HG03565 (cell line): Measurements from ENCODE around the gene PMPCB.
"Not testable (repeated sequence)": the region's sequence is repeated elsewhere in the genome, so short reads cannot be mapped to it uniquely, and the experiment has no call there.

Experiments used
- ATAC-seq: cut with Tn5 transposase; IDR thresholded peaks from one replicate; pipeline ENCODE4 v1.9.1; 2021; ENCODE audit warnings: mild to moderate bottlenecking, moderate library complexity; ENCODE audit not compliant: unreplicated experiment

Gene PMPCB, protein sequence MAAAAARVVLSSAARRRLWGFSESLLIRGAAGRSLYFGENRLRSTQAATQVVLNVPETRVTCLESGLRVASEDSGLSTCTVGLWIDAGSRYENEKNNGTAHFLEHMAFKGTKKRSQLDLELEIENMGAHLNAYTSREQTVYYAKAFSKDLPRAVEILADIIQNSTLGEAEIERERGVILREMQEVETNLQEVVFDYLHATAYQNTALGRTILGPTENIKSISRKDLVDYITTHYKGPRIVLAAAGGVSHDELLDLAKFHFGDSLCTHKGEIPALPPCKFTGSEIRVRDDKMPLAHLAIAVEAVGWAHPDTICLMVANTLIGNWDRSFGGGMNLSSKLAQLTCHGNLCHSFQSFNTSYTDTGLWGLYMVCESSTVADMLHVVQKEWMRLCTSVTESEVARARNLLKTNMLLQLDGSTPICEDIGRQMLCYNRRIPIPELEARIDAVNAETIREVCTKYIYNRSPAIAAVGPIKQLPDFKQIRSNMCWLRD

DNA sequence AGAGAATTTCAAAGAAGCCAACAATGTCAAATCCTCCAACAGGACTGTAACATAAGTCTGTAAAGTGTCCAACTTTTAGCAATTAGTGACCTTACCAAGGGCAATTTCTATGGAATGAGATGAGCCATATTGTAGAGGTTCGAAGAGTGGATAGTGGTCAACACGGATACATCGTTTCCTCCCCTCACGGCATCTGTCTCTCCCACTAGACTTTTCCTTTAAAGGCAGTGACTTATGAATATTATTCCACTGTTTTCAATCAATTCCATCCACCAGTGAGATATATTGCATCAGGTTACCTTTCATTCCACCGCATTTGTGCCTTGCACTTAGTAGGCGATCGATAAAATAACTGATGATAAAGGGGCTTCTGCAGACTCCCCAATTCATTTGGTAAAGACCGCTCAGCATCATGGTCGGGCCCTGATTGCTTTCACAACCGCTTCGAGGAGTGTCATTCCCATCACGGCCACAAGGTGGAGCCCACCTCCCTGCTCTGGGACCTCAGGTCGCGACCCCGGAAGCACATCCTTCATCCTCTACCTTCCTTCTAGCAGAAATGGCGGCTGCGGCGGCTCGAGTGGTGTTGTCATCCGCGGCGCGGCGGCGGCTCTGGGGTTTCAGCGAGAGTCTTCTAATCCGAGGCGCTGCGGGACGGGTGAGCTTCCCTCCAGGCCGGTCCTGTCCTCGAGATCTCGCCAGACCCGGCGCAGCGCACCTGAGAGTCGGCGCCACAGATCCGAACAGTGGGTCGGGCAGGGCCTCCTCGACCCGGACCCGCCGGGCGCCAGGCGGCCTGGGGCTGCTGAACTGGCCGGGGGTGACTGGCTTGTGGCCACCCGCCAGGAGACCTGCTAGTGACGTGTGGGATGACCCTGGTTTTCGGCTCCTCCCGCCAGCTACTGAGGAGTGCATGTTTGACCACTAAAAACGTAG is at the start of gene PMPCB:
Gene PMPCB, plus strand, starts transcription at position 535 of the 936 bp plus-strand sequence. Its CDS starts 25 bp downstream, at position 560.
- peak; percentile 89 for ATAC-seq

DNA sequence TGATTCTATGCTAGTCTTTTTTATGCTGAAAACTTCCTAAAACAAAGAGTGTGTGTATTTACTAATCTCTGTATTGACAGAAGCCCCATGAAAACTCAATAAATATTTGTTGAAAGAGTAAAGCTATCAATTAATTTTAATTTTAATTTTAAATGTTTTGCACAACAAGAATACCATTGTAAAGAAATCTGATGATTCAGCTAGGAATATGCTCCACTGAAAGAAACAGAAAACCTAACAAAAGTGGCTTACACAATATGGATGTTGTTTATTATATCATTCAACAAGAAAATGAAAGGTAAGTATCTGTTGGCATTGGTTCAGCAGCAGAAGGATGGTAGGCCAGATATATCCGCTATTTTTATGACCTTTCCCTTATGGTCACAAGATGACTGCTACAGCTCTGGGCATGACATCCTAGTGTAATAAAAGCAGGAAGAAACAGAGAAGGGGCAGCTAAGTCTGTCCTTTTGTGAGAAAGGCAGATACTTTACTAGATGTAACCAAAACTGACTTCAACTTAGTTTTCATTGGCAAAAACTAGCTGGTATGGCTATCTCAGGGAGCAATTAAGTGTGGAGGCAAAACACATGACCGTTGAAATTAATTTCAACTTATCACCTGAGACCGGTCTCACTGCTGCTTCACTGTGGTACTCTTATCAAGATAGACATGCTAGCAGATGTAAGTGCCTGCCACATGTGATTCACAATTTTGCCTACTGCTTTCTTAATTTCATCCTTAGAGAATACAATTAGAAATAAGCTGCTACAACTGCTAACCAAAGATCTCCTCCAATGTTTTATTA is 43.3 kb upstream of the PMPCB start:
- ATAC-seq = not testable (repeated sequence)

DNA sequence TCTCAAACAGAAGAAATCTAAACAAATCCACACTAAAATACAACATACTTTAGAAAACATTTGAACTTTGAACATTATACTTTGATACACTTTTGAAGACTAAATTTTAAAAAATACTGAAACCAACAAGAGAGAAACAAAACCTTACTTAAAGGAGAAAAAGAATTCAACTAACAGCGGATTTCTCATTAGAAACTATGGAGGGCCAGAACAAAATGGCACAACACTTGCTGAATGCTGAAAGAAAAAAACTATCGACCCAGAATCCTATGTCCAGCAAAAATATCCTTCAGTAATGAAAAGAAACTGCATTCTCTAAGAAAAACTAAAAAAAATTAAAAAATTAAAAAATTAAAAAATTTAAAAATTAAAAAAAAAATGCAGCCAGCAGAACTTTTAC is 33.2 kb upstream of the PMPCB start:
- not testable (repeated sequence) for ATAC-seq

DNA sequence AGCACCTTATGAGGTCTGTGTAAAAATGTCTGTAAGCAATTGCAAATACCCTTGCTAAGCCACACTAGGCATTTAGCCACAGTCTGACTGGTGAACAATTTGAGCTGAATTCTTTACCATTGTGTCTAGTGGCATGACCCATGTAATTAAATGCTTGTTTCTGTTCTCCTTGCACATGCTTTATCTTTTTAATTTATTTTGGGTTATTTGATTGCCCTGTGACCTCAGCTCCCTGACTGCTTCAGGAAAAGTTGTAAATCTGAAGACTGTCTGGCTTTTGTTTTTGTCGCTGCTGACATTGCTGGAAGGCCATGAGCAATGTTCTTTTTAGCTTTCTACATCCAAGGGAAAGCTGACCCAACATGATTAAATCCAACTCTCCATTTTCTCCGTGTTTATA is 31.0 kb upstream of the PMPCB start:
- not testable (repeated sequence) for ATAC-seq

DNA sequence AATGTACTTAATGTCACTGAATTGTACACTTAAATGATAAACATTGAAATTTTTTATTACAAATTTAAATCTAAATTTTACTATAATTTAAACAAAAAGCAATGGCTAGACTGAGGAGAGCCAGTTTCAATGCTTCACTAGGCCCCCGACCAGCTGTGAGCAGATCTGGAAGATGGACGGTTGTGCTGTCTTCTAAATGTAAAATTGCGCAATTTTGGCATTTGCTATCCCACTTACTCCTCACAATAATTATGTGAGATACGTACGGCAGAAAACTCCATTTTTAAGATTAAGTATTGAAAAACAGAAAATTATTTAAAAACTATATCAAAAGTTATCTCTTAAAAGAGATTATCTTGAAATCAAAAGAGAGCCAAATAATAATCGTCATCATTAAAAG is 23.9 kb upstream of the PMPCB start:
- not testable (repeated sequence) for ATAC-seq

DNA sequence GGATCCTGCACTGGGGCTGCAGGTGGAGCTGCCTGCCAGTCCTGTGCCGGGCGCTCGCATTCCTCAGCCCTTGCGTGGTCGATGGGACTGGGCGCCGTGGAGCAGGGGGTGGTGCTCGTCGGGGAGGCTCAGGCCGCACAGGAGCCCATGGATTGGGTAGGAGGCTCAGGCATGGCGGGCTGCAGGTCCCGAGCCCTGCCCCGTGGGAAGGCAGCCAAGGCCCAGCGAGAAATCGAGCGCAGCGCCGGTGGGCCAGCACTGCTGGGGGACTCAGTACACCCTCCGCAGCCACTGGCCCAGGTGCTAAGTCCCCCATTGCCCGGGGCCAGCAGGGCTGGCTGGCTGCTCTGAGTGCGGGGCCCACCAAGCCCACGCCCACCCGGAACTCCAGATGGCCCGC is 22.4 kb upstream of the PMPCB start:
- not testable (repeated sequence) for ATAC-seq

DNA sequence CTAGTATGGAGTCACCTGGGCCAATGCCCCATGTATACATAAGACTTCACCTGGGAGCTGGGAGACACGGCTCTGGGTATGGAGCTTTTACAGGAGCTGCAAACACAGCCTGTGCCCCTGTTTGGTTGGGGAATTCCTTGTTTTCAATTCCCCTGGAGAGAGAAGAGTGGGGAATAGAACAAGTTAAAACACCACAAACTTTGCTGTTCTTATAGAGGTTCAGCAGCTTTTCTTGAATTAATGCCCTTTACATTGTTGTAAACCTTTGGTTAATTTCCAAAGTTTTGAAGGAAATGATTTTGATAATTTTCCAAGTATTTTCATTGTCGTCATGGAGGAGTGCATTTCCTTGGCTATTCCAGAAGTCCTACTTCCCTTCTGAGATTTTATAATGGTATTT is 19.0 kb upstream of the PMPCB start:
- ATAC-seq = not testable (repeated sequence)

DNA sequence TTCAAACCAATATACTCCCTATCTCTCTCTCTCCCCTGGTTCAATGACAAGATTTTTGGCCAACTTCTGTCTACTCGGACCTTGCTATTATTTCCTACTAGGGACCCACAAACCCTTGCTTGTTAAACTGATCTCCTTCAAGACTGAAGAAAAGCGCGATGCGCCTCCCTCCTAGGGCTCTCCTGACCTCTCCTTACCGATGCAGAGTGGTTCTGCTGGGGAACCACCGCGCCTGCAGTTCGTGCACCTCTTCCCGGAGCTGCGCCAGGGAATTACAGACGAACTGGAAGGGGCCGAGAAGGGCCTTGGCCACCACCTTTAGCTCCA is 17.6 kb upstream of the PMPCB start:
- ATAC-seq = peak; percentile 26

DNA sequence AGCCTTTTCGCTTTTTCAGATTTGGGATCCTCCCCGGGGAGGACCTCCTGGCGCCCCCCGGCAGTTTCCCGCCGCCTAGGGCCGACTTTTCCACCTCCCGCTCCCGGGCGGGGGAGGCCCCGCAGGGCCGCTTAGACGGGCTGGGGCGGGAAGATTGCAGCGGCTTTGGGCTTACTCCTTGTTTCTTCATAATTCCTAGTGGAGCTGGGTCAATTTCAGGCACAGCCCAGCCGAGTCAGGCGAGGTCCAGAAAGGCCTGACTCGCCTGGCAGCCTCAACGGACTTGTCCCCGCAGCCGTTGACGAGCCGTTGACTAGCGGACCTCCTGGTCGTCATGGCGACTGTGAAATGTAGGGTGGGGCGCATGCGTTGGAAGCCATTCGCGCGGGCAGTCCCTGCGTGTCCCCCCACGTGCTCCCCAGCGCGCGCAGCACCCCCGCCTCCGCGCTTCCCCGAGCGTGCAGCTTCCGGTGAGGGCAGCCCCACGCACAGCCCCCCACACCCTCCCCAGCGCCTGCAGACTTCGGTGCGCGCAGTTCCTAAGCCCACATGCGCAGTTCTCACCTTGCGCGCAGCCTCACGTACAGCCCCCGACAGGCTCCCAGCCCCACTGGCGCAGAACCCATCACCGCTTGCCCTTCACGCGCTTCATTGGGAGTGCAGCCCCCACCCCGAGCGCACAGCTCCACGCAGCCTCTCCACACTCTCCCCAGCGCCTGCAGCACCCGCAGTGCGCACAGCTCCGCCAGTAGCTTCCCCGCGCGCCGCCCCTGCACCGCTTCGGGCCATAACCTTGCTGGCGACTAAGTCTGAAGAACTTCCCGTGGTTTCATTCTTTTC is 17.1 kb upstream of the PMPCB start:
- peak; percentile 85 for ATAC-seq

DNA sequence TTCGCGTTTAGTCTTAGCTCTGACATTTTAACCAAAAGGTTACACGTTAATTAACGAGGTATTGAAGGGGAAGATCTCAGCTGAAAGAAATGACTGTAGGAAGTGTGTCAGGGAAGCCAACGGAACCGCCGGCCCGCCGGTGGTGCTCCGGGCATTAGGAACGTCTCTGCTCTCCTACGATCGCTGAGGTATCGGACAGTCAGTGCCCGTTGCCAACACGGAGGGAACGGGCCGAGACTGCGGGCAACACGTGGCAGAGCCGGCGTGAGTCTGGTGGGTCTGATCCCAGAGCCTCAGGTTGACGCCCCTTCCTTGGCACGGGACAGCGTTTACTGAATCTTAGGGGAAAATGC is 16.5 kb upstream of the PMPCB start:
- not testable (repeated sequence) for ATAC-seq

DNA sequence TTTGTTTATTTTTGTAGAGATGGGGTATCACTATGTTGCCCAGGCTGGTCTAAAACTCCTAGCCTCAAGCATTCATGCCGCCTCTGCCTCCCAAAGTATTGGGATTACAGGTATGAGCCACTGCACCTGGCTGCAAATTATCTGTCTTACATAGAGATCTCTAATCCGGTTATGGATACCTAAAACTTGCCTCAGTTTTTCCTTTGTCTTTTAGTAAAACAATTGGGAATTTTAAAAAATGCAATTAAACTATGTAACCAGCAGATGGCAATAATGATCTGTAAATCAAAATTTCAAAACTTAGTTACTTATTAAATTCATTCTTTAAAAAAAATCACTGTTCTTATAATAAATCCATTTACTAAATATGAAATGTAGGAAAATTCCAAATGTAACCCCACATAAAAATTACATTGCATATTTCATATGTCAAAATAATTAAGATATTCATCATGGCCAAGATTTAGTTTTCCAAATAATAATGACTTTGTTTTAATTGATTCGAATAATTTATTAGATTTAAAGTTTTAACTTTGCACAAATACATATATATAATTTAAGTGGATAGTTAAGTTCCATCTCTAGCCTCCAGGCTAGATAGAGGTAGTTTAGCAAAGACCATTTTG is 14.3 kb upstream of the PMPCB start:
- ATAC-seq = not testable (repeated sequence)

DNA sequence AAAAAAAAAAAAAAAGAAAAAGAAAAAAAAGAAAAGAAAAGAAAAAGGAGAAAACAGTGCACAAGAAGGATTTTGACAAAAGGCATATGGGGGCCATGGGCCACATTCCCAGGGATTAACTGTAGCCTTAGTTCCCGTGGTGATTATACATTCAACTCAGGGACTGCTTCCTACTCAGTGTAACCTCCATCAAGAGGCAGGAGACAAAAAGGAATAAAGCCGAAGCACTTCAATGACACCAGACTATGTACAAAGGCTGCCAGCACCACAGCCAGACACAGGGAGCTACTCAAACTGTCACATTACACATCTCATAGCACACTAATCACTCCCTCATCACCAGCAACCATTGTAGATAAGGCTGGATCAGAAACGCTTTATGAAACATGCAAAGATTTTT is 5.1 kb upstream of the PMPCB start:
- ATAC-seq = no peak

DNA sequence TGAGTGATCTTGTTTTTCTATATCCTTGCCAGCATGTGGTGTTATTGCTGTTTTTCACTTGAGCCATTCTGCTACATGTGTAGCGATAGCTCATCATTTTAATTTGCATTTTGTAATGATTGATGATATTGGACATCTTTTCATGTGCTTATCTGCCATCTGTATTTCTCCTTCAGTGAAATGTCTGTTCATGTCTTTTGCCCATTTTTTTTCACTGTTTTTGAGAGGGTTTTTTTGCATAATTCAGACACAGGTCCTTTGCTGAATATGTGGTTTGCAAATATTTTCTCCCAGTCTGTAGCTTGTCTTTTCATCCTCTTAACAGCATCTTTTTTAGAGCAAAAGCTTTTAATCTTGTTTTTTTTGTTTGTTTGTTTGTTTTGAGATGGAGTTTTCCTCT is 3.7 kb upstream of the PMPCB start:
- no peak for ATAC-seq

DNA sequence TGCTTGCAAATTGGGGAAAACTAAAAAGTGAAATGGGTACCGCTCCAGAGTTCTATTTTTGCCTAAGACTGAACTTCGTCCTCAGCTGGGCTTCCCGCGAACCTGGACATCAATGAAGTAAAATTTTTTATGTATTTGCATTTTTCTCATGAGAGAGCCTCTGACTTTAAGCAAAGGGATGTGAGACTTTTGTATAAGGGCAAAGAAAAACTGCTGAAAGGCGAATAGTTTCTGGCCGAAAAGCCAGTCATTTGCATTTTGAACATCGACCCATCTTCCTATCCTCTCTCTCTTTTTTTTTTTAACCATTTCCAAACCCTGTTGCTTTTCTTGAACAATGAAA is 573 bp downstream of the PMPCB start:
- ATAC-seq = no peak

DNA sequence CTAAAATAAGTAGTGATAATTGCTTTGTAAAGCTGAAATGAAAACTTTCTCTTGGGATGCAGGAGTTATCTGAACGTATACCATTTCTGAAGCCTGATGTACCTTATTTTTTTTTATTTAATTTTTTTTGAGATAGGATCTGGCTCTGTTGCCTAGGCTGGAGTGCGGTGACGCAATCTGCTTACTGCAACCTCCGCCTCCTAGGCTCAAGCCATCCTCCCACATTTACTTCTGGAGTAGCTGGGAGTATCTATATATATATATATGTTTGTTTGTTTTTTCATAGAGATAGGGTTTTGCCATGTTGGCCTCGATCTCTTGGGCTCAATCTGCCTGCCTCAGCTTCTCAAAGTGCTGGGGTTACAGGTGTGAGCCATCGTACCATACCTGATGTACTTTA is 2.4 kb downstream of the PMPCB start:
- ATAC-seq = no peak

DNA sequence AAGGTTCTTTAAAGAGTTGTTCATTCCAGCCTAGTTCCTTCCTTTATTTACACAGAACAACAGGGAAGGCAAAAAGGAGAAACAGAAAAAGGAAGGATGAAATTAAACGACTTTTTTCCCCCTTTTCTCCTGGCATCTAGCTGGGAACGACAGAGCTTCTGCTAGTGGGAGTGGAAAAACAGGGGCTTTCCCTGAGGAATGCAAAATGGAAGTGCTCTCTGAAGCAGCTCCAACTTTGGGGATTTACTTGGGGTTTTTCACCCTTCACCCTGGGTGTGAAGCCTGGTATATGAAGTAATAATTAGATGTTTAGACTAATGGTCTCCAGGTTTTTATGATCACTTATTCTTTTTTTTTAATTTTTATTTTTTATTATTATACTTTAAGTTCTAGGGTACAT is 4.2 kb downstream of the PMPCB start:
- ATAC-seq = no peak

DNA sequence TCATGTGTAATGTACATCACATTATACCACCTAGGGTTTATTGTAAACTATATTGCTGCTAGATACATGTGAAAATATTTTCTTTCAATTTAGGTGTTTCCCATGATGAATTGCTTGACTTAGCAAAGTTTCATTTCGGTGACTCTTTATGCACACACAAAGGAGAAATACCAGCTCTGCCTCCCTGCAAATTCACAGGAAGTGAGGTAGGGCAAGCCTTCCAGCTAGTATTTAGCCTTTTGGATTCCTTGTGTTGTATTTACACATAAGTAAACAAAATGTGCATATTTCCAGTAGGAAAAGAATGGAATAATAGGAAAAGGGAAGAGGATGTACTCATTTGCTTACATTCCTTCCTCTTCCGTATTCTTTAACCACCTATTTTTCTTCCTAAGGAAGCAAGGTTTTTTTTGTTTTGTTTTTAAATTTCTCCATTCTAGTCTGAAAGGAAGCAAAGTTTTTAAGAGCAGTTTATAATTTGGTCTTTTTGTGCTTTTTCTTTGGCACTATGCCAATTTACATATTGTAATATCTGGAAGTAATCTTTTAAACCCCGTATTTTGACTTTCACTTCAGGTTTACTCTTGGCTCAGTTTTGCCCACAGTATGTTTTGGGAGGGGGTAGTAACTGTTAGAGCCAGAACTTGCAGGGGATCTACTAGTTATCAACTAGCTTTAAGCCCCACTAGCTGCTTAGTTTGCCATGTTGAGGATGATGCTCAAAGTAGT is 10.4 kb downstream of the PMPCB start:
- no peak for ATAC-seq

DNA sequence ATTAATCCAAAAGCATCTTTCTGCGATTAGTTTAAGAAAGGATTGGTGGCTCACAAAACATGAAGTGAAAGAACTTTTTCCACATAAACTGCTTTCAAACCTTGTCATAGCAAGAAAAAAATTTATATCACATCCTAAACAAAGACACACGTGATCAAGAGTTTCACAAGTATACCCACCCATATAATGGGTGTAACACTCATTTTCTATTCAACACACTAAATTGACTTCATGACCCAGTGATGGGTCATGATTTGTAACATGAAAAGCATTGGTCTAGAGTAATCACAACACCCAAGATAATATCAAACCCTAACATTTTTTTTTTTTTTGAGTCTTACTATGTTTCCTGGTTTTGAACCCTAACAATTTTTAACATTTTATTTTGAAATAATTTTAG is 17.6 kb downstream of the PMPCB start:
- no peak for ATAC-seq

DNA sequence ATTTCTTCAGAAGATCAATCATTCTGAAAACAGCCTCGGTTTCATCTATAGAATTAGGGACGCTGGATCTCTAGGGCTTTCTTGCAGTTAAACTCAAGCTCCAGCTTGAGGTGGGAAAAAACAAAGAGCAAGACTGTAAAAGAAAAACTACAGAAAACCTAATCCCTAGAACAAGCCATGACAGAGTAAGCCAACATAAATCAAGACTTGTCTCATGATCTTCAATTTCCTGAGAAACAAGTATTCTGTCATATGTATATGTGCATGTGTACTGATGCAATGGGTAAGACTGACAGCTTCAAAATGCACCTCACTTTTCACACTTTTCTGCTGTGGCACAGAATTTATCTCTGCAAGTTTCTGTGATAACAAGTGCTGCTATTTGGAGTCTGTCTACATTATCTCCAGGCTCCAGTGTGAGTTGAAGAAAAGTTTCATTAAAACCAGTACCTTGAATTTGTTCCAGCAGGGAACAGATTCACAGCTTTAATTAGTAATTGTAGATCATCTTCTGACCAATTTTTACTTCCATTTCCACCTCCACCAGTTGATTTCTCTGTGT is 19.2 kb downstream of the PMPCB start:
- no peak for ATAC-seq
